HFF-Myc (cell line): ENCODE measurements around the gene DPAGT1.
"Not testable (repeated sequence)": the region's sequence is repeated elsewhere in the genome, so short reads cannot be mapped to it uniquely, and the experiment has no call there.

Experiments used
- DNase-seq: peaks from one replicate; pipeline ENCODE4 v3.0.0-alpha.2; 2011; ENCODE audit warnings: low read depth; ENCODE audit errors: extremely low read depth
- H3K4me3 ChIP-seq: replicated peaks from 2 replicates; pipeline ENCODE4 v1.5.1; 2011; ENCODE audit warnings: low read depth, mild to moderate bottlenecking, control low read depth, low read length
- CTCF ChIP-seq: IDR thresholded peaks from 2 replicates; pipeline ENCODE4 v1.5.1; 2012; ENCODE audit warnings: mild to moderate bottlenecking, low read depth, low read length, control low read depth; ENCODE audit errors: missing control alignments

Gene DPAGT1

GRCh38 chr11:119103793-119104192 is 2.1 kb upstream of the DPAGT1 start:
- no peak for DNase-seq
- TF ChIP-seq CTCF = no peak
- no peak overlapping the region for H3K4me3 ChIP-seq

GRCh38 chr11:119103161-119103664 is 1.6 kb upstream of the DPAGT1 start:
- not testable (repeated sequence) for DNase-seq
- peak overlapping the region; percentile 91 for H3K4me3 ChIP-seq

GRCh38 chr11:119100994-119101758 is 477 bp downstream of the DPAGT1 start:
- no peak for TF ChIP-seq CTCF
- DNase-seq = no peak
- peak overlapping the region; percentile 91 for H3K4me3 ChIP-seq

GRCh38 chr11:119100246-119100970 is 1.2 kb downstream of the DPAGT1 start:
- DNase-seq = no peak
- H3K4me3 ChIP-seq = peak overlapping the region; percentile 91
- TF ChIP-seq CTCF = peak; percentile 49

- TF ChIP-seq CTCF = no peak
- no peak for DNase-seq
- H3K4me3 ChIP-seq = peak overlapping the region; percentile 91
Observed at GRCh38 chr11:119099711-119100110, 1.9 kb downstream of the DPAGT1 start.

GRCh38 chr11:119095066-119095880 is 6.4 kb downstream of the DPAGT1 start:
- peak; percentile 99 for DNase-seq
- TF ChIP-seq CTCF = no peak
- H3K4me3 ChIP-seq = peak overlapping the region; percentile 89

GRCh38 chr11:119094816-119095065 is 6.9 kb downstream of the DPAGT1 start:
- peak overlapping the region; percentile 89 for H3K4me3 ChIP-seq
- no peak for DNase-seq

More at GRCh38 chr11:119094816-119095065, 6.9 kb downstream of the DPAGT1 start:
- TF ChIP-seq CTCF = peak; percentile 63
